Activated CD4-positive, CD25-positive, alpha-beta regulatory T cell treated with anti-CD3 and anti-CD28 coated beads, Interleukin-2, amount 50 U/mL, for 72 hours (primary cell): Measurements from ENCODE around the gene C19orf81.

ENCODE experiments used
- DNase-seq: peaks from one replicate; pipeline ENCODE4 v3.0.0; 2021

The C19orf81 gene

GRCh38 chr19:50686310-50687032 lies 37.2 kb downstream of the C19orf81 start:
- no peak for DNase-seq

- DNase-seq = no peak
These were observed 39.5 kb downstream of the C19orf81 start for GRCh38 chr19:50688766-50689165.

- no peak for DNase-seq
These were observed 41.2 kb downstream of the C19orf81 start for GRCh38 chr19:50690439-50690838.

GRCh38 chr19:50693064-50693975 lies 44.1 kb downstream of the C19orf81 start:
- DNase-seq = no peak

- no peak for DNase-seq
These were observed 45.5 kb downstream of the C19orf81 start for GRCh38 chr19:50694815-50695145.

GRCh38 chr19:50695251-50696093 lies 46.2 kb downstream of the C19orf81 start:
- DNase-seq = no peak

- no peak for DNase-seq
These were observed 46.8 kb downstream of the C19orf81 start for GRCh38 chr19:50696094-50696483.

- DNase-seq = no peak
These were observed 48.3 kb downstream of the C19orf81 start for GRCh38 chr19:50697414-50698124.

- DNase-seq = no peak
These were observed 52.2 kb downstream of the C19orf81 start for GRCh38 chr19:50701367-50701985.

- DNase-seq = no peak
These were observed 53.1 kb downstream of the C19orf81 start for GRCh38 chr19:50702158-50702870.

- no peak for DNase-seq
These were observed 53.9 kb downstream of the C19orf81 start for GRCh38 chr19:50702871-50703829.

GRCh38 chr19:50703915-50704796 lies 54.9 kb downstream of the C19orf81 start:
- DNase-seq = no peak

- no peak for DNase-seq
These were observed 56.3 kb downstream of the C19orf81 start for GRCh38 chr19:50705422-50706019.

GRCh38 chr19:50706387-50706786 lies 57.1 kb downstream of the C19orf81 start:
- DNase-seq = no peak

- no peak for DNase-seq
These were observed 59.1 kb downstream of the C19orf81 start for GRCh38 chr19:50708179-50708879.
